Measurements from ENCODE around the gene KRT15. TPM values are rescaled to one million over a fixed set of nuclear protein-coding genes. Genes with fewer than 3 reads are reported as not detected.

KRT15 gene
- total RNA-seq, 1 donor from 2014 or later: not detected

- no peaks in the 10 kb centered on the region for H3K9me3 ChIP-seq (ENCODE audit: control insufficient read depth in 3 of 3, low read length in 3 of 3)
- H3K27ac ChIP-seq (ENCODE audit: low read depth, low read length): no peak overlapping the region
- H3K27me3 ChIP-seq (ENCODE audit: control insufficient read depth in 3 of 3, insufficient read depth in 3 of 3, low read length in 3 of 3): peaks cover 0 to 10% (median 9%) of the 10 kb centered on the region in 3 donors
- H3K4me3 ChIP-seq (ENCODE audit: low read length in 3 of 3): no peak overlapping the region
- H3K4me1 ChIP-seq (ENCODE audit: control insufficient read depth in 3 of 3, insufficient read depth in 3 of 3, low read length in 3 of 3): no peaks in the 10 kb centered on the region
- H3K36me3 ChIP-seq (ENCODE audit: control insufficient read depth in 3 of 3, insufficient read depth in 3 of 3, low read length in 3 of 3): no peaks in the 10 kb centered on the region
- H3K9ac ChIP-seq (ENCODE audit: low read depth in 1 of 3, low read length in 3 of 3): no peak overlapping the region
Observed at GRCh38 chr17:41507315-41507880, 11.3 kb downstream of the KRT15 start.

- no peak overlapping the region for H3K9ac ChIP-seq (ENCODE audit: low read depth in 1 of 3, low read length in 3 of 3)
Observed at GRCh38 chr17:41505809-41506767, 12.6 kb downstream of the KRT15 start.

GRCh38 chr17:41505007-41505808 lies 13.5 kb downstream of the KRT15 start, which contains the start of gene KRT13:
Gene KRT13 (minus strand): TSS chr17:41505612. CDS start chr17:41505550, 62 bp downstream.
- no peak within 1 kb of the TSS for H3K9ac ChIP-seq (ENCODE audit: low read depth in 1 of 3, low read length in 3 of 3)
- H3K4me3 ChIP-seq (ENCODE audit: low read length in 3 of 3): no peak within 1 kb of the TSS
- H3K27me3 ChIP-seq (ENCODE audit: control insufficient read depth in 3 of 3, insufficient read depth in 3 of 3, low read length in 3 of 3): peaks cover 0 to 12% (median 7%) of the 10 kb centered on the region in 3 donors
- no peaks in the 10 kb centered on the region for H3K4me1 ChIP-seq (ENCODE audit: control insufficient read depth in 3 of 3, insufficient read depth in 3 of 3, low read length in 3 of 3)
- no peaks in the 10 kb centered on the region for H3K9me3 ChIP-seq (ENCODE audit: control insufficient read depth in 3 of 3, low read length in 3 of 3)
- no peaks in the 10 kb centered on the region for H3K36me3 ChIP-seq (ENCODE audit: control insufficient read depth in 3 of 3, insufficient read depth in 3 of 3, low read length in 3 of 3)
- no peak within 1 kb of the TSS for H3K27ac ChIP-seq (ENCODE audit: low read depth, low read length)

More at GRCh38 chr17:41505809-41506767, 12.6 kb downstream of the KRT15 start:
- Histone ChIP-seq H3K27me3 (ENCODE audit: control insufficient read depth in 3 of 3, insufficient read depth in 3 of 3, low read length in 3 of 3) (peaks cover 0 to 12% (median 10%) of the 10 kb centered on the region in 3 donors), H3K4me1 (ENCODE audit: control insufficient read depth in 3 of 3, insufficient read depth in 3 of 3, low read length in 3 of 3) (no peaks in the 10 kb centered on the region), H3K27ac (ENCODE audit: low read depth, low read length) (no peak overlapping the region), H3K9me3 (ENCODE audit: control insufficient read depth in 3 of 3, low read length in 3 of 3) (no peaks in the 10 kb centered on the region), H3K4me3 (ENCODE audit: low read length in 3 of 3) (no peak overlapping the region), H3K36me3 (ENCODE audit: control insufficient read depth in 3 of 3, insufficient read depth in 3 of 3, low read length in 3 of 3) (no peaks in the 10 kb centered on the region)

- no peak overlapping the region for H3K4me3 ChIP-seq (ENCODE audit: low read length in 3 of 3)
- H3K27ac ChIP-seq (ENCODE audit: low read depth, low read length): no peak overlapping the region
- no peaks in the 10 kb centered on the region for H3K9me3 ChIP-seq (ENCODE audit: control insufficient read depth in 3 of 3, low read length in 3 of 3)
- H3K27me3 ChIP-seq (ENCODE audit: control insufficient read depth in 3 of 3, insufficient read depth in 3 of 3, low read length in 3 of 3): peaks cover 0 to 15% (median 12%) of the 10 kb centered on the region in 3 donors
- H3K36me3 ChIP-seq (ENCODE audit: control insufficient read depth in 3 of 3, insufficient read depth in 3 of 3, low read length in 3 of 3): no peaks in the 10 kb centered on the region
- H3K9ac ChIP-seq (ENCODE audit: low read depth in 1 of 3, low read length in 3 of 3): no peak overlapping the region
- H3K4me1 ChIP-seq (ENCODE audit: control insufficient read depth in 3 of 3, insufficient read depth in 3 of 3, low read length in 3 of 3): no peaks in the 10 kb centered on the region
Observed at GRCh38 chr17:41504246-41504977, 14.3 kb downstream of the KRT15 start.

- Histone ChIP-seq H3K9ac (ENCODE audit: low read depth in 1 of 3, low read length in 3 of 3) (no peak overlapping the region), H3K36me3 (ENCODE audit: control insufficient read depth in 3 of 3, insufficient read depth in 3 of 3, low read length in 3 of 3) (no peaks in the 10 kb centered on the region), H3K9me3 (ENCODE audit: control insufficient read depth in 3 of 3, low read length in 3 of 3) (no peaks in the 10 kb centered on the region), H3K4me1 (ENCODE audit: control insufficient read depth in 3 of 3, insufficient read depth in 3 of 3, low read length in 3 of 3) (no peaks in the 10 kb centered on the region), H3K27me3 (ENCODE audit: control insufficient read depth in 3 of 3, insufficient read depth in 3 of 3, low read length in 3 of 3) (peaks cover 0 to 23% (median 12%) of the 10 kb centered on the region in 3 donors), H3K27ac (ENCODE audit: low read depth, low read length) (no peak overlapping the region), H3K4me3 (ENCODE audit: low read length in 3 of 3) (no peak overlapping the region)
Observed at GRCh38 chr17:41503202-41503601, 15.5 kb downstream of the KRT15 start.

GRCh38 chr17:41500131-41500911 lies 18.4 kb downstream of the KRT15 start:
- Histone ChIP-seq H3K4me3 (ENCODE audit: low read length in 3 of 3) (no peak overlapping the region), H3K27ac (ENCODE audit: low read depth, low read length) (no peak overlapping the region), H3K36me3 (ENCODE audit: control insufficient read depth in 3 of 3, insufficient read depth in 3 of 3, low read length in 3 of 3) (no peaks in the 10 kb centered on the region), H3K27me3 (ENCODE audit: control insufficient read depth in 3 of 3, insufficient read depth in 3 of 3, low read length in 3 of 3) (peaks cover 0 to 17% (median 7%) of the 10 kb centered on the region in 3 donors), H3K9me3 (ENCODE audit: control insufficient read depth in 3 of 3, low read length in 3 of 3) (no peaks in the 10 kb centered on the region), H3K9ac (ENCODE audit: low read depth in 1 of 3, low read length in 3 of 3) (no peak overlapping the region), H3K4me1 (ENCODE audit: control insufficient read depth in 3 of 3, insufficient read depth in 3 of 3, low read length in 3 of 3) (no peaks in the 10 kb centered on the region)

- H3K9ac ChIP-seq (ENCODE audit: low read depth in 1 of 3, low read length in 3 of 3): no peak overlapping the region
Observed at GRCh38 chr17:41499714-41500113, 19.0 kb downstream of the KRT15 start.

GRCh38 chr17:41498276-41498675 lies 20.4 kb downstream of the KRT15 start:
- Histone ChIP-seq H3K27ac (ENCODE audit: low read depth, low read length) (no peak overlapping the region), H3K9me3 (ENCODE audit: control insufficient read depth in 3 of 3, low read length in 3 of 3) (no peaks in the 10 kb centered on the region), H3K4me1 (ENCODE audit: control insufficient read depth in 3 of 3, insufficient read depth in 3 of 3, low read length in 3 of 3) (peaks cover under 1 to 9% (median 8%) of the 10 kb centered on the region in 3 donors), H3K9ac (ENCODE audit: low read depth in 1 of 3, low read length in 3 of 3) (no peak overlapping the region), H3K36me3 (ENCODE audit: control insufficient read depth in 3 of 3, insufficient read depth in 3 of 3, low read length in 3 of 3) (no peaks in the 10 kb centered on the region), H3K4me3 (ENCODE audit: low read length in 3 of 3) (no peak overlapping the region), H3K27me3 (ENCODE audit: control insufficient read depth in 3 of 3, insufficient read depth in 3 of 3, low read length in 3 of 3) (peaks cover 0 to 14% (median 6%) of the 10 kb centered on the region in 3 donors)

More at GRCh38 chr17:41499714-41500113, 19.0 kb downstream of the KRT15 start:
- no peaks in the 10 kb centered on the region for H3K36me3 ChIP-seq (ENCODE audit: control insufficient read depth in 3 of 3, insufficient read depth in 3 of 3, low read length in 3 of 3)
- H3K9me3 ChIP-seq (ENCODE audit: control insufficient read depth in 3 of 3, low read length in 3 of 3): no peaks in the 10 kb centered on the region
- no peak overlapping the region for H3K4me3 ChIP-seq (ENCODE audit: low read length in 3 of 3)
- no peak overlapping the region for H3K27ac ChIP-seq (ENCODE audit: low read depth, low read length)
- H3K27me3 ChIP-seq (ENCODE audit: control insufficient read depth in 3 of 3, insufficient read depth in 3 of 3, low read length in 3 of 3): peaks cover 0 to 14% (median 6%) of the 10 kb centered on the region in 3 donors
- peaks cover 0 to 3% (median under 1%) of the 10 kb centered on the region in 3 donors for H3K4me1 ChIP-seq (ENCODE audit: control insufficient read depth in 3 of 3, insufficient read depth in 3 of 3, low read length in 3 of 3)

Data from skeletal muscle tissue (tissue), 4 donors.